ENCODE data around the gene HBP1.
A peak's percentile ranks its signal among the peaks of the same experiment; 100 is the strongest.
"Not testable (repeated sequence)": the region's sequence is repeated elsewhere in the genome, so short reads cannot be mapped to it uniquely, and the experiment has no call there.

The HBP1 gene

GRCh38 chr7:107154826-107155225 is 14.0 kb upstream of the HBP1 start:
- no peak for DNase-seq (ENCODE audit: low read depth in 3 of 3)

- DNase-seq (ENCODE audit: low read depth in 3 of 3) = not testable (repeated sequence)
Measured at GRCh38 chr7:107155726-107156125, 13.1 kb upstream of the HBP1 start.

GRCh38 chr7:107157091-107157490 is 11.7 kb upstream of the HBP1 start:
- DNase-seq (ENCODE audit: low read depth in 3 of 3) = no peak

GRCh38 chr7:107158028-107158427 is 10.8 kb upstream of the HBP1 start:
- DNase-seq (ENCODE audit: low read depth in 3 of 3) = no peak

- no peak for DNase-seq (ENCODE audit: low read depth in 3 of 3)
Measured at GRCh38 chr7:107160389-107160788, 8.4 kb upstream of the HBP1 start.

GRCh38 chr7:107161415-107161814 is 7.4 kb upstream of the HBP1 start:
- DNase-seq (ENCODE audit: low read depth in 3 of 3) = no peak

GRCh38 chr7:107162475-107162874 is 6.3 kb upstream of the HBP1 start:
- no peak for DNase-seq (ENCODE audit: low read depth in 3 of 3)

- DNase-seq (ENCODE audit: low read depth in 3 of 3) = no peak
Measured at GRCh38 chr7:107164092-107164491, 4.7 kb upstream of the HBP1 start.

GRCh38 chr7:107165341-107165740 is 3.5 kb upstream of the HBP1 start:
- DNase-seq (ENCODE audit: low read depth in 3 of 3) = no peak

GRCh38 chr7:107166736-107167426 is 1.9 kb upstream of the HBP1 start:
- no peak for DNase-seq (ENCODE audit: low read depth in 3 of 3)

- DNase-seq (ENCODE audit: low read depth in 3 of 3) = peak; percentile 31 to 55 (median 41)
Measured at GRCh38 chr7:107167483-107168232, 1.1 kb upstream of the HBP1 start.

GRCh38 chr7:107169120-107170050 is 582 bp downstream of the HBP1 start:
- DNase-seq (ENCODE audit: low read depth in 3 of 3) = peak; percentile 72 to 86 (median 77)

GRCh38 chr7:107170051-107170915 is 1.5 kb downstream of the HBP1 start:
- no peak for DNase-seq (ENCODE audit: low read depth in 3 of 3)

- DNase-seq (ENCODE audit: low read depth in 3 of 3) = no peak
Measured at GRCh38 chr7:107171496-107171895, 2.7 kb downstream of the HBP1 start.

- no peak for DNase-seq (ENCODE audit: low read depth in 3 of 3)
Measured at GRCh38 chr7:107172276-107173032, 3.7 kb downstream of the HBP1 start.

GRCh38 chr7:107173191-107173590 is 4.4 kb downstream of the HBP1 start:
- no peak for DNase-seq (ENCODE audit: low read depth in 3 of 3)

GRCh38 chr7:107173691-107174406 is 5.0 kb downstream of the HBP1 start:
- DNase-seq (ENCODE audit: low read depth in 3 of 3) = no peak

GRCh38 chr7:107179326-107180164 is 10.7 kb downstream of the HBP1 start:
- no peak for DNase-seq (ENCODE audit: low read depth in 3 of 3)

- peak; percentile 41 to 64 (median 49) for DNase-seq (ENCODE audit: low read depth in 3 of 3)
Measured at GRCh38 chr7:107180378-107180777, 11.6 kb downstream of the HBP1 start.
